Astrocyte of the spinal cord (primary cell): ENCODE results near the gene ZNRD2.
A peak's percentile ranks its signal among the peaks of the same experiment; 100 is the strongest.

Experiments used
- DNase-seq: peaks from one replicate; pipeline ENCODE4 v3.0.0; 2011; ENCODE audit warnings: low read depth, low spot score
- H3K4me3 ChIP-seq: 2 replicates; pipeline ENCODE4 v1.5.1; 2011; ENCODE audit warnings: low read depth, mild to moderate bottlenecking, low read length, moderate library complexity
- in situ Hi-C: cut with HindIII; loops from 2 replicates; pipeline ENCODE4 v1.10.0; 2017; ENCODE audit warnings: low sequenced_read_pairs
- TF ChIP-seq, protein P1 (sequence below): IDR thresholded peaks from 2 replicates; pipeline ENCODE4 v1.5.1; 2012; ENCODE audit warnings: low read depth, mild to moderate bottlenecking, low read length, inconsistent platforms

ZNRD2 gene

DNA sequence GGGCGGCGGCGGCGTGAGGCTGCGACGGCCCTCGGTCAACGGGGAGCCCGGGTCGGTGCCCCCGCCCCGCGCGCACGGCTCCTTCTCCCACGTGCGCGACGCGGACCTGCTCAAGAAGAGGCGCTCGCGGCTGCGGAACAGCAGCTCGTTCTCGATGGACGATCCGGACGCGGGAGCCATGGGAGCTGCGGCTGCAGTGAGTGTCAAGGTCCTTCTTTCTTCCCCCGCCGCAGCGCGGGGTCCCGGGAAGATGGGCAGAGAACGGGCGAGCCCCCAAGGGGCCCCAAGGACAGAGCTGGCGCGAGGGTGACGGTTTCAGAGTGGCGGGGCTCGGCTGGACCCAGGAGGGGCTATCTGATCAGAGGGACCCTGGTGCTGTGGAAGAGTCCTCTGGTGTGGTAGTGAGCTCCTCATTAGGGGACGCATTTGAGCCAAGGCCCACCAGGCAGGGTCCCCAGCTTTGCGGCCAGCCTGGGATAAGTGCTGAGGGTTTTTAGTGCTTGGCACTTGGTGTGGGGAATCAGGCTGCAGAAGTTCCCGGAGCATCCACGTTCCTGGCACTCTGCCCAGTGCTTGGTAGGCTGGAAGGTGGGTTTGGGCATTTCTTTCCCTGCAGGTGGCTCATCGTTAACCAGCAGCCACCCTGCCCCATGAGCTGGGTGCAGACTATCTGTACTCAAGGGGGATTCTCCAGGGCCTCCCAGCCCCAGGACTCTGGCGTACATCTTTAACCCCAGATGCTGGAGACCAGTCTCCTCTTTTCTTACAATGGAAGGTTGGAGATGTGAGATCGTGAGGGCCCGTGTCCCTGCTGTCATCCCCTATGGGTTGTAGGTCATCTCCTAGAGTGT, 15.3 kb downstream of the ZNRD2 start:
- in situ Hi-C loops, result no loop called here
- no peak overlapping the region for H3K4me3 ChIP-seq
- TF ChIP-seq, protein P1, sequence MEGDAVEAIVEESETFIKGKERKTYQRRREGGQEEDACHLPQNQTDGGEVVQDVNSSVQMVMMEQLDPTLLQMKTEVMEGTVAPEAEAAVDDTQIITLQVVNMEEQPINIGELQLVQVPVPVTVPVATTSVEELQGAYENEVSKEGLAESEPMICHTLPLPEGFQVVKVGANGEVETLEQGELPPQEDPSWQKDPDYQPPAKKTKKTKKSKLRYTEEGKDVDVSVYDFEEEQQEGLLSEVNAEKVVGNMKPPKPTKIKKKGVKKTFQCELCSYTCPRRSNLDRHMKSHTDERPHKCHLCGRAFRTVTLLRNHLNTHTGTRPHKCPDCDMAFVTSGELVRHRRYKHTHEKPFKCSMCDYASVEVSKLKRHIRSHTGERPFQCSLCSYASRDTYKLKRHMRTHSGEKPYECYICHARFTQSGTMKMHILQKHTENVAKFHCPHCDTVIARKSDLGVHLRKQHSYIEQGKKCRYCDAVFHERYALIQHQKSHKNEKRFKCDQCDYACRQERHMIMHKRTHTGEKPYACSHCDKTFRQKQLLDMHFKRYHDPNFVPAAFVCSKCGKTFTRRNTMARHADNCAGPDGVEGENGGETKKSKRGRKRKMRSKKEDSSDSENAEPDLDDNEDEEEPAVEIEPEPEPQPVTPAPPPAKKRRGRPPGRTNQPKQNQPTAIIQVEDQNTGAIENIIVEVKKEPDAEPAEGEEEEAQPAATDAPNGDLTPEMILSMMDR, result no peak
- no peak for DNase-seq

DNA sequence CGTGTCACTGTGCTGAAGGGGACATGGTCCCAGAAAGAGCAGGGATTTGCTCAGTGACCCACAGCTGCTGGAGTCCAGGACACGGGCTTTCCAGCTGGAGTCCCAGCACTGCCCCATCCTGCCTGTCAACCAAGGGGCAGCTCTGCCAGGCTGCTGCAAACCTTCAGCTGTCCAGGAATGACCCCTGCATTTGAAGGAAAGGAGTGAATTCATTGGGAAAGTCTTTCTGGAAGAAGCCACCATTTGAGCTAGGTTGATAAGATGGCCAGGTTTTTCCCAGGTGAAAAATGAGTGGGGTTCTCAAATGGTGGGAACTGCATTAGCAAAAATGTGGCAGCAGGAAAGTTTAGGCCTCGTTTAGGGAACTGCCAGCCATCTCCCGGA, 16.0 kb downstream of the ZNRD2 start:
- TF ChIP-seq, protein P1, result no peak
- in situ Hi-C loops, result no loop called here
- no peak overlapping the region for H3K4me3 ChIP-seq
- no peak for DNase-seq

- no peak overlapping the region for H3K4me3 ChIP-seq
- TF ChIP-seq, protein P1, result no peak
- no peak for DNase-seq
- in situ Hi-C loops, result no loop called here
Observed at GRCh38 chr11:65586676-65587075, 16.4 kb downstream of the ZNRD2 start.

DNA sequence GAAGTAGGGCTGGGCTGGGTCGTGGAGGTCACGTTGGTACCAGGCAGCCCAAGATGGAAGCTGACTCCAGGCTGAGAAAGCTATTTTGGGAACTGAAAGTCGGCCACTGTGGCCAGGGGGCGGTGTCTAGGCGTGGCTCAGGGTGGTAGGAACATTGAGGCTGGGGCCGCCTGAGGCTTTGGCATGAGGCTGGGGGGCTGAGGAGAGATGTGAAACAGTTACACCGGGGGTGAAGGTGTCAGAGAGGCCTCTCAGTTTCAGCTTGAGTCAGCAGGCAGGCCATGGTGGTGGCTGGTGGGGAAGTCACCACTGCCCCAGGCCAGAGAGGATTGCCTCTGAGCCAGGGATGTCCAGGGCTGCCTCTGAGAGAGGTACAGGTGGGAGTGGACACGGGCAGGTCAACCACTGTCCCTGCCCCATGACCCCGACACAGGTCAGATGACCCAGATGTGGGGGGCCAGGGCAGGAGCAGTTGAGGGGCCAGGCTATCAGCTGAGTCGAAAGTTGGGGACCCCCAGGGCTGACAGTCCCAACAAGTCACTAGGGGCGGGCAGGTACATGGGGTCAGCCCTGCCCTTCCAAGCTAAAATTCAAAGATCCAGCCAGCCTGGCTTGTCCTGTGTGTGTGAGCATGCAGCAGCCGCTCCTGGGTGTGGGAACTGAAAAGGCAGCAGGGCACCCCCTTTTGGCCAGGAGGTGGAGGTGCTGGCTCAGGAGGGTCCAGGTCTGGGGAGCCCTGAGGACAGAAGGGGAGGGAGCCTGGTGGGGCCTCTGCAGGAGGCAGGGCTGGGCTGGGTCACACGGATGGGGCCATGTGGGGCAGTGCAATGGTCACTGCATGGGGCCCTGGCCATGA, 18.1 kb downstream of the ZNRD2 start:
- DNase-seq, result peak; percentile 51
- H3K4me3 ChIP-seq, result no peak overlapping the region
- TF ChIP-seq, protein P1, result peak; percentile 64
- in situ Hi-C loops, result no loop called here

- TF ChIP-seq, protein P1, result no peak
- H3K4me3 ChIP-seq, result no peak overlapping the region
- in situ Hi-C loops, result no loop called here
- no peak for DNase-seq
Observed at GRCh38 chr11:65589444-65590239, 19.4 kb downstream of the ZNRD2 start.

DNA sequence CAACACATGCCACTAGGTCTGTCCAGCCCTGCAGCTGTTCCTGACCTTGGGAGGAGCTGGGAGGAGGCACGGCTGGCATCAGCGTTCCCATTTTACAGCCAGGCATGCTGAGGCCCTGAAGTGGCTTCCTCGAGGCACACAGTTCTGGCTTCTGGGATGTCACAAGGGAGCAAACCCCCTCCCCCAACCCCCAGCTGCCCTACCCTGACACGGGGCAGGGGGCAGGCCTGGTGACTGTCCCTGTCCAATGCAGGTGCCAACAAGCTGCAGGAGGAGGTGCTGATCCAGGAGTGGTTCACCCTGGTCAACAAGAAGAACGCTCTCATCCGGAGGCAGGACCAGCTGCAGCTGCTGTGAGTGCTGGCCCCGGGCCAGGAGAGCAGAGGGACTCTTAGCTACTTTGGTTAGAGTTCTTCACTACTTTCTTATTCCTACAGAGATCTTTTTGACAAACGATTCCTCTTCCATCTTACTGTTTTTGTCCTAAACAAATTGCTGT, 20.0 kb downstream of the ZNRD2 start:
- DNase-seq, result no peak
- in situ Hi-C loops, result no loop called here
- TF ChIP-seq, protein P1, result no peak
- no peak overlapping the region for H3K4me3 ChIP-seq
